Testis (tissue), 2 donors: ENCODE measurements around the gene UNC5B.

Source experiments
- POLR2A ChIP-seq: fragments of 450-650 bp; IDR thresholded peaks from one replicate; pipeline ENCODE4 v1.6.1; 2017; ENCODE audit warnings: antibody characterized with exemption, mild to moderate bottlenecking, moderate library complexity
- TF ChIP-seq, protein P1 (sequence below), 3 experiments: fragments of 450-650 bp in 2 of 3; fragments of 200-600 bp in 1 of 3; sonication (generic) in 1 of 3; IDR thresholded peaks; one replicate each; pipeline ENCODE4 v1.5.1; 2016 to 2019; ENCODE audit warnings: antibody characterized with exemption in 3 of 3, mild to moderate bottlenecking in 2 of 3, moderate library complexity in 1 of 3

DNA sequence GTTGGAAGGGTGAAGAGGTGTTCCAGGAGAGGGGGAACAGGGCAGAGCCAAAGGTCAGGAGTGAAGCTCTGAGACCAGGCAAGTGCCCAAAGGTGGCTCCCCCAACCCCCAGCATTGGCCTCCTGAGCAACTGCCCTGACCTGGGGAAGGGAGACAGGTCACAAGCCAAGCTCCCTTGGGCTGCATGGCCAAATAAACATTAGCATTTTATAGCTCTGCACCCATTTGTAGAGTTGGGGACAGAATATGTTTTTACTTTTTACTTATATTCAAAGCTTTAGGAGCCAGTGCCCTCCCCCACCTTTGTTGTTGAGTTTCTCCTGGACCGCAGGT, 4.0 kb downstream of the UNC5B start:
- TF ChIP-seq, protein P1, sequence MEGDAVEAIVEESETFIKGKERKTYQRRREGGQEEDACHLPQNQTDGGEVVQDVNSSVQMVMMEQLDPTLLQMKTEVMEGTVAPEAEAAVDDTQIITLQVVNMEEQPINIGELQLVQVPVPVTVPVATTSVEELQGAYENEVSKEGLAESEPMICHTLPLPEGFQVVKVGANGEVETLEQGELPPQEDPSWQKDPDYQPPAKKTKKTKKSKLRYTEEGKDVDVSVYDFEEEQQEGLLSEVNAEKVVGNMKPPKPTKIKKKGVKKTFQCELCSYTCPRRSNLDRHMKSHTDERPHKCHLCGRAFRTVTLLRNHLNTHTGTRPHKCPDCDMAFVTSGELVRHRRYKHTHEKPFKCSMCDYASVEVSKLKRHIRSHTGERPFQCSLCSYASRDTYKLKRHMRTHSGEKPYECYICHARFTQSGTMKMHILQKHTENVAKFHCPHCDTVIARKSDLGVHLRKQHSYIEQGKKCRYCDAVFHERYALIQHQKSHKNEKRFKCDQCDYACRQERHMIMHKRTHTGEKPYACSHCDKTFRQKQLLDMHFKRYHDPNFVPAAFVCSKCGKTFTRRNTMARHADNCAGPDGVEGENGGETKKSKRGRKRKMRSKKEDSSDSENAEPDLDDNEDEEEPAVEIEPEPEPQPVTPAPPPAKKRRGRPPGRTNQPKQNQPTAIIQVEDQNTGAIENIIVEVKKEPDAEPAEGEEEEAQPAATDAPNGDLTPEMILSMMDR (IDR thresholded peaks at IDR 0.05), result no peak
- no peak for TF ChIP-seq POLR2A
